HEK293 (cell line): ENCODE results near the gene PEAR1.

Experiments
- GLI4 ChIP-seq: fragments of 450-650 bp; formaldehyde crosslinking; IDR thresholded peaks from 2 replicates; pipeline ENCODE4 v1.5.1; 2016; ENCODE audit warnings: missing biosample characterization, missing genetic modification characterization
- HOXC10 ChIP-seq: sonication (generic); formaldehyde crosslinking; IDR thresholded peaks from 2 replicates; pipeline ENCODE4 v1.8.1; 2023; ENCODE audit warnings: mild to moderate bottlenecking, missing genetic modification reagents
- IKZF3 ChIP-seq: fragments of 450-650 bp; IDR thresholded peaks from 2 replicates; pipeline ENCODE4 v1.5.0; 2018; ENCODE audit warnings: missing biosample characterization, mild to moderate bottlenecking, missing genetic modification characterization, moderate library complexity
- KLF1 ChIP-seq: fragments of 450-650 bp; formaldehyde crosslinking; IDR thresholded peaks from 2 replicates; pipeline ENCODE4 v1.5.1; 2016; ENCODE audit warnings: missing biosample characterization, missing genetic modification characterization
- SP3 ChIP-seq: fragments of 450-650 bp; formaldehyde crosslinking; IDR thresholded peaks from 2 replicates; pipeline ENCODE4 v1.5.1; 2016; ENCODE audit warnings: missing biosample characterization, missing genetic modification characterization
- WT1 ChIP-seq: fragments of 450-650 bp; formaldehyde crosslinking; IDR thresholded peaks from 2 replicates; pipeline ENCODE4 v1.5.1; 2016; ENCODE audit warnings: missing biosample characterization, missing genetic modification characterization
- ZBTB17 ChIP-seq: fragments of 450-650 bp; formaldehyde crosslinking; IDR thresholded peaks from 2 replicates; pipeline ENCODE4 v1.5.1; 2016; ENCODE audit warnings: missing biosample characterization, missing genetic modification characterization
- ZFP69B ChIP-seq: fragments of 450-650 bp; formaldehyde crosslinking; IDR thresholded peaks from 2 replicates; pipeline ENCODE4 v1.5.1; 2016; ENCODE audit warnings: missing biosample characterization, missing genetic modification characterization
- ZNF112 ChIP-seq: fragments of 450-650 bp; formaldehyde crosslinking; IDR thresholded peaks from 2 replicates; pipeline ENCODE4 v1.5.0; 2017; ENCODE audit warnings: missing biosample characterization, missing genetic modification characterization
- ZNF155 ChIP-seq: fragments of 450-650 bp; formaldehyde crosslinking; IDR thresholded peaks from 2 replicates; pipeline ENCODE4 v1.5.1; 2016; ENCODE audit warnings: missing biosample characterization, missing genetic modification characterization
- ZNF16 ChIP-seq: fragments of 450-650 bp; formaldehyde crosslinking; IDR thresholded peaks from 2 replicates; pipeline ENCODE4 v1.5.1; 2016; ENCODE audit warnings: low read depth, missing biosample characterization, missing genetic modification characterization
- ZNF24 ChIP-seq: fragments of 450-650 bp; formaldehyde crosslinking; IDR thresholded peaks from 2 replicates; pipeline ENCODE4 v1.5.1; 2016; ENCODE audit warnings: missing biosample characterization, missing genetic modification characterization
- ZNF324 ChIP-seq: fragments of 450-650 bp; formaldehyde crosslinking; IDR thresholded peaks from 2 replicates; pipeline ENCODE4 v1.5.1; 2016; ENCODE audit warnings: missing biosample characterization, missing genetic modification characterization
- ZNF354C ChIP-seq: fragments of 450-650 bp; formaldehyde crosslinking; IDR thresholded peaks from 2 replicates; pipeline ENCODE4 v1.5.1; 2016; ENCODE audit warnings: missing biosample characterization, missing genetic modification characterization, low read depth, borderline replicate concordance
- ZNF501 ChIP-seq: fragments of 450-650 bp; formaldehyde crosslinking; IDR thresholded peaks from 2 replicates; pipeline ENCODE4 v1.5.1; 2016; ENCODE audit warnings: missing biosample characterization, missing genetic modification characterization
- ZNF555 ChIP-seq: fragments of 450-650 bp; formaldehyde crosslinking; conservative IDR thresholded peaks from 2 replicates; pipeline ENCODE4 v1.5.1; 2017; ENCODE audit warnings: missing biosample characterization, mild to moderate bottlenecking, missing genetic modification characterization, inconsistent platforms
- ZNF621 ChIP-seq: fragments of 450-650 bp; formaldehyde crosslinking; IDR thresholded peaks from 2 replicates; pipeline ENCODE4 v1.5.1; 2017; ENCODE audit warnings: missing biosample characterization, missing genetic modification characterization
- ZNF629 ChIP-seq: fragments of 450-650 bp; formaldehyde crosslinking; IDR thresholded peaks from 2 replicates; pipeline ENCODE4 v1.5.1; 2017; ENCODE audit warnings: missing biosample characterization, missing genetic modification characterization
- ZNF658 ChIP-seq: fragments of 450-650 bp; formaldehyde crosslinking; IDR thresholded peaks from 2 replicates; pipeline ENCODE4; 2016; ENCODE audit warnings: missing biosample characterization, missing genetic modification characterization
- ZNF677 ChIP-seq: fragments of 450-650 bp; IDR thresholded peaks from 2 replicates; pipeline ENCODE4 v1.5.0; 2018; ENCODE audit warnings: missing biosample characterization, mild to moderate bottlenecking, missing genetic modification characterization, moderate library complexity
- ZNF792 ChIP-seq: fragments of 450-650 bp; formaldehyde crosslinking; IDR thresholded peaks from 2 replicates; pipeline ENCODE4 v1.5.1; 2016; ENCODE audit warnings: missing biosample characterization, missing genetic modification characterization
- ZNF830 ChIP-seq: fragments of 450-650 bp; IDR thresholded peaks from 2 replicates; pipeline ENCODE4 v1.5.0; 2018; ENCODE audit warnings: missing biosample characterization, missing genetic modification characterization, low read depth, mild to moderate bottlenecking, moderate library complexity
- TF ChIP-seq, protein P1 (sequence below): fragments of 450-650 bp; formaldehyde crosslinking; IDR thresholded peaks from 2 replicates; pipeline ENCODE4 v1.5.1; 2016; ENCODE audit warnings: missing biosample characterization, missing genetic modification characterization
- TF ChIP-seq, protein P2 (sequence below): fragments of 450-650 bp; formaldehyde crosslinking; IDR thresholded peaks from 2 replicates; pipeline ENCODE4 v1.5.1; 2016; ENCODE audit warnings: missing biosample characterization, missing genetic modification characterization
- TF ChIP-seq, protein P3 (sequence below): fragments of 450-650 bp; formaldehyde crosslinking; IDR thresholded peaks from 2 replicates; pipeline ENCODE4 v1.5.0; 2017; ENCODE audit warnings: missing biosample characterization, missing genetic modification characterization, borderline replicate concordance
- TF ChIP-seq, protein P4 (sequence below): fragments of 450-650 bp; formaldehyde crosslinking; IDR thresholded peaks from 2 replicates; pipeline ENCODE4 v1.5.1; 2016; ENCODE audit warnings: missing biosample characterization, missing genetic modification characterization
- TF ChIP-seq, protein P5 (sequence below): fragments of 450-650 bp; IDR thresholded peaks from 2 replicates; pipeline ENCODE4 v1.5.1; 2018; ENCODE audit warnings: missing biosample characterization, mild to moderate bottlenecking, missing genetic modification characterization
- TF ChIP-seq, protein P6 (sequence below): fragments of 450-650 bp; formaldehyde crosslinking; IDR thresholded peaks from 2 replicates; pipeline ENCODE4 v1.5.1; 2016; ENCODE audit warnings: missing biosample characterization, missing genetic modification characterization, low read depth
- TF ChIP-seq, protein P7 (sequence below): IDR thresholded peaks from 2 replicates; pipeline ENCODE4 v1.6.1; 2011; ENCODE audit warnings: mild to moderate bottlenecking, low read depth, low read length, borderline replicate concordance

The PEAR1 gene

DNA sequence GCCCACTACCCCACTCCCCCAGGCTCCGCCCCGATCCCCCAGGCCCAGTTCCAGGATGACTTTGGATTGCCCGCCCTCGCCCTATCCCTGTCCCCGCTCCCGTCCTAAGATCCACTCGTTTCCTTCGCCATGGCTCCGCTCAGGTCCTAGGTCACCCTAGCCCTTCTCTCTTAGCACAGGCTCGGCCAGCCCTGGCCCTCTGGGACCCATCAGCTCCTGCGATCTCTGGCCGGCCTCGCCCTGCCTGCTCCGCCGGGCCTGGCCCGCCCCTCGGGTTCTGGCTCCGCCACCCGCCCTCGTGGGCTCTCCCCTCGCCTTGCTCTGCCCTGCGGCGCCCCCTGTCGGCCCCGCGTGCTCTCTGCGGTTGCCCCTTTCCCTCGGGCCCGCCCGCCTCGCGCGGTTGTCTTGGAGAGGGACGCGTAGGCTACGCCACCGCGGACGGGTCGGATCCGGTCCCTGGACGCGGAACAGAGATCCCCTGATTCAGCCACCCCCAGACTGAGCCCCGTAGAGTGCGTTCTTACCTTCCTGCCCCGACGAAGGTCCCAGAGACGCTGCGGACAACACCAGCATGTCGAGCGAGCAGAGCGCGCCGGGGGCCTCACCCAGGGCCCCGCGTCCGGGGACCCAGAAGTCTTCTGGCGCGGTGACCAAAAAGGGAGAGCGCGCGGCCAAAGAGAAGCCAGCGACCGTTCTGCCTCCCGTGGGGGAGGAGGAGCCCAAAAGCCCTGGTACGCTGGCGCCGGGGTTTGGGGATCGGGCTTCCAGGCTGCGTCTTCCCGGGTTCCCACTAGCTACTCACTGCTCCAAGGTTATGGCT lies 26.9 kb downstream of the PEAR1 start, which contains the start of gene LRRC71 (continued):
- TF ChIP-seq ZNF792 (tag by site-specific recombination) = no peak
- no peak for TF ChIP-seq IKZF3 (tag by site-specific recombination)
- peak; percentile 71; the same call in 1 of the 2 replicates for TF ChIP-seq ZBTB17 (tag by site-specific recombination)
- TF ChIP-seq, protein P1, sequence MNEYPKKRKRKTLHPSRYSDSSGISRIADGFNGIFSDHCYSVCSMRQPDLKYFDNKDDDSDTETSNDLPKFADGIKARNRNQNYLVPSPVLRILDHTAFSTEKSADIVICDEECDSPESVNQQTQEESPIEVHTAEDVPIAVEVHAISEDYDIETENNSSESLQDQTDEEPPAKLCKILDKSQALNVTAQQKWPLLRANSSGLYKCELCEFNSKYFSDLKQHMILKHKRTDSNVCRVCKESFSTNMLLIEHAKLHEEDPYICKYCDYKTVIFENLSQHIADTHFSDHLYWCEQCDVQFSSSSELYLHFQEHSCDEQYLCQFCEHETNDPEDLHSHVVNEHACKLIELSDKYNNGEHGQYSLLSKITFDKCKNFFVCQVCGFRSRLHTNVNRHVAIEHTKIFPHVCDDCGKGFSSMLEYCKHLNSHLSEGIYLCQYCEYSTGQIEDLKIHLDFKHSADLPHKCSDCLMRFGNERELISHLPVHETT (tag by site-specific recombination) = no peak
- no peak for TF ChIP-seq ZNF555
- TF ChIP-seq, protein P2, sequence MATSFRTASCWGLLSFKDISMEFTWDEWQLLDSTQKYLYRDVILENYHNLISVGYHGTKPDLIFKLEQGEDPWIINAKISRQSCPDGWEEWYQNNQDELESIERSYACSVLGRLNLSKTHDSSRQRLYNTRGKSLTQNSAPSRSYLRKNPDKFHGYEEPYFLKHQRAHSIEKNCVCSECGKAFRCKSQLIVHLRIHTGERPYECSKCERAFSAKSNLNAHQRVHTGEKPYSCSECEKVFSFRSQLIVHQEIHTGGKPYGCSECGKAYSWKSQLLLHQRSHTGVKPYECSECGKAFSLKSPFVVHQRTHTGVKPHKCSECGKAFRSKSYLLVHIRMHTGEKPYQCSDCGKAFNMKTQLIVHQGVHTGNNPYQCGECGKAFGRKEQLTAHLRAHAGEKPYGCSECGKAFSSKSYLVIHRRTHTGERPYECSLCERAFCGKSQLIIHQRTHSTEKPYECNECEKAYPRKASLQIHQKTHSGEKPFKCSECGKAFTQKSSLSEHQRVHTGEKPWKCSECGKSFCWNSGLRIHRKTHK (tag by site-specific recombination) = no peak
- TF ChIP-seq GLI4 (tag by site-specific recombination) = no peak
- no peak for TF ChIP-seq ZNF112 (tag by site-specific recombination)
- TF ChIP-seq, protein P3, sequence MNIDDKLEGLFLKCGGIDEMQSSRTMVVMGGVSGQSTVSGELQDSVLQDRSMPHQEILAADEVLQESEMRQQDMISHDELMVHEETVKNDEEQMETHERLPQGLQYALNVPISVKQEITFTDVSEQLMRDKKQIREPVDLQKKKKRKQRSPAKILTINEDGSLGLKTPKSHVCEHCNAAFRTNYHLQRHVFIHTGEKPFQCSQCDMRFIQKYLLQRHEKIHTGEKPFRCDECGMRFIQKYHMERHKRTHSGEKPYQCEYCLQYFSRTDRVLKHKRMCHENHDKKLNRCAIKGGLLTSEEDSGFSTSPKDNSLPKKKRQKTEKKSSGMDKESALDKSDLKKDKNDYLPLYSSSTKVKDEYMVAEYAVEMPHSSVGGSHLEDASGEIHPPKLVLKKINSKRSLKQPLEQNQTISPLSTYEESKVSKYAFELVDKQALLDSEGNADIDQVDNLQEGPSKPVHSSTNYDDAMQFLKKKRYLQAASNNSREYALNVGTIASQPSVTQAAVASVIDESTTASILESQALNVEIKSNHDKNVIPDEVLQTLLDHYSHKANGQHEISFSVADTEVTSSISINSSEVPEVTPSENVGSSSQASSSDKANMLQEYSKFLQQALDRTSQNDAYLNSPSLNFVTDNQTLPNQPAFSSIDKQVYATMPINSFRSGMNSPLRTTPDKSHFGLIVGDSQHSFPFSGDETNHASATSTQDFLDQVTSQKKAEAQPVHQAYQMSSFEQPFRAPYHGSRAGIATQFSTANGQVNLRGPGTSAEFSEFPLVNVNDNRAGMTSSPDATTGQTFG (tag by site-specific recombination) = no peak
- no peak for TF ChIP-seq WT1 (tag by site-specific recombination)
- no peak for TF ChIP-seq ZNF16 (tag by site-specific recombination)
- peak; percentile 81 for TF ChIP-seq KLF1 (tag by site-specific recombination)
- no peak for TF ChIP-seq ZNF324 (tag by site-specific recombination)
- no peak for TF ChIP-seq HOXC10 (CRISPR knock-in tag)
- peak; percentile 34; the same call in 1 of the 2 replicates for TF ChIP-seq ZFP69B (tag by site-specific recombination)
- TF ChIP-seq, protein P4, sequence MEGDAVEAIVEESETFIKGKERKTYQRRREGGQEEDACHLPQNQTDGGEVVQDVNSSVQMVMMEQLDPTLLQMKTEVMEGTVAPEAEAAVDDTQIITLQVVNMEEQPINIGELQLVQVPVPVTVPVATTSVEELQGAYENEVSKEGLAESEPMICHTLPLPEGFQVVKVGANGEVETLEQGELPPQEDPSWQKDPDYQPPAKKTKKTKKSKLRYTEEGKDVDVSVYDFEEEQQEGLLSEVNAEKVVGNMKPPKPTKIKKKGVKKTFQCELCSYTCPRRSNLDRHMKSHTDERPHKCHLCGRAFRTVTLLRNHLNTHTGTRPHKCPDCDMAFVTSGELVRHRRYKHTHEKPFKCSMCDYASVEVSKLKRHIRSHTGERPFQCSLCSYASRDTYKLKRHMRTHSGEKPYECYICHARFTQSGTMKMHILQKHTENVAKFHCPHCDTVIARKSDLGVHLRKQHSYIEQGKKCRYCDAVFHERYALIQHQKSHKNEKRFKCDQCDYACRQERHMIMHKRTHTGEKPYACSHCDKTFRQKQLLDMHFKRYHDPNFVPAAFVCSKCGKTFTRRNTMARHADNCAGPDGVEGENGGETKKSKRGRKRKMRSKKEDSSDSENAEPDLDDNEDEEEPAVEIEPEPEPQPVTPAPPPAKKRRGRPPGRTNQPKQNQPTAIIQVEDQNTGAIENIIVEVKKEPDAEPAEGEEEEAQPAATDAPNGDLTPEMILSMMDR (tag by site-specific recombination) = peak; percentile 88
- TF ChIP-seq ZNF629 (tag by site-specific recombination) = no peak
- no peak for TF ChIP-seq ZNF677
- TF ChIP-seq ZNF658 (tag by site-specific recombination) = no peak
- TF ChIP-seq ZNF354C (tag by site-specific recombination) = no peak
- TF ChIP-seq ZNF24 (tag by site-specific recombination) = no peak
- TF ChIP-seq, protein P5, sequence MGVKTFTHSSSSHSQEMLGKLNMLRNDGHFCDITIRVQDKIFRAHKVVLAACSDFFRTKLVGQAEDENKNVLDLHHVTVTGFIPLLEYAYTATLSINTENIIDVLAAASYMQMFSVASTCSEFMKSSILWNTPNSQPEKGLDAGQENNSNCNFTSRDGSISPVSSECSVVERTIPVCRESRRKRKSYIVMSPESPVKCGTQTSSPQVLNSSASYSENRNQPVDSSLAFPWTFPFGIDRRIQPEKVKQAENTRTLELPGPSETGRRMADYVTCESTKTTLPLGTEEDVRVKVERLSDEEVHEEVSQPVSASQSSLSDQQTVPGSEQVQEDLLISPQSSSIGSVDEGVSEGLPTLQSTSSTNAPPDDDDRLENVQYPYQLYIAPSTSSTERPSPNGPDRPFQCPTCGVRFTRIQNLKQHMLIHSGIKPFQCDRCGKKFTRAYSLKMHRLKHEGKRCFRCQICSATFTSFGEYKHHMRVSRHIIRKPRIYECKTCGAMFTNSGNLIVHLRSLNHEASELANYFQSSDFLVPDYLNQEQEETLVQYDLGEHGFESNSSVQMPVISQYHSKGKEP (tag by site-specific recombination) = no peak
- TF ChIP-seq ZNF155 (tag by site-specific recombination) = no peak
- TF ChIP-seq, protein P6, sequence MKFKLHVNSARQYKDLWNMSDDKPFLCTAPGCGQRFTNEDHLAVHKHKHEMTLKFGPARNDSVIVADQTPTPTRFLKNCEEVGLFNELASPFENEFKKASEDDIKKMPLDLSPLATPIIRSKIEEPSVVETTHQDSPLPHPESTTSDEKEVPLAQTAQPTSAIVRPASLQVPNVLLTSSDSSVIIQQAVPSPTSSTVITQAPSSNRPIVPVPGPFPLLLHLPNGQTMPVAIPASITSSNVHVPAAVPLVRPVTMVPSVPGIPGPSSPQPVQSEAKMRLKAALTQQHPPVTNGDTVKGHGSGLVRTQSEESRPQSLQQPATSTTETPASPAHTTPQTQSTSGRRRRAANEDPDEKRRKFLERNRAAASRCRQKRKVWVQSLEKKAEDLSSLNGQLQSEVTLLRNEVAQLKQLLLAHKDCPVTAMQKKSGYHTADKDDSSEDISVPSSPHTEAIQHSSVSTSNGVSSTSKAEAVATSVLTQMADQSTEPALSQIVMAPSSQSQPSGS = no peak
- peak; percentile 76 for TF ChIP-seq SP3 (tag by site-specific recombination)
- no peak for TF ChIP-seq ZNF501 (tag by site-specific recombination)
- TF ChIP-seq, protein P7, sequence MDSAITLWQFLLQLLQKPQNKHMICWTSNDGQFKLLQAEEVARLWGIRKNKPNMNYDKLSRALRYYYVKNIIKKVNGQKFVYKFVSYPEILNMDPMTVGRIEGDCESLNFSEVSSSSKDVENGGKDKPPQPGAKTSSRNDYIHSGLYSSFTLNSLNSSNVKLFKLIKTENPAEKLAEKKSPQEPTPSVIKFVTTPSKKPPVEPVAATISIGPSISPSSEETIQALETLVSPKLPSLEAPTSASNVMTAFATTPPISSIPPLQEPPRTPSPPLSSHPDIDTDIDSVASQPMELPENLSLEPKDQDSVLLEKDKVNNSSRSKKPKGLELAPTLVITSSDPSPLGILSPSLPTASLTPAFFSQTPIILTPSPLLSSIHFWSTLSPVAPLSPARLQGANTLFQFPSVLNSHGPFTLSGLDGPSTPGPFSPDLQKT = no peak
- TF ChIP-seq ZNF830 (tag by site-specific recombination) = no peak
- no peak for TF ChIP-seq ZNF621 (tag by site-specific recombination)
